Mucosa of rectum (tissue), 2 donors: ENCODE measurements around the gene PSMG1.

Experiments
- H3K27ac ChIP-seq, 2 donors: one replicate each; pipeline ENCODE4 v1.7.0; 2013; ENCODE audit warnings: inconsistent platforms in 2 of 2, low read depth in 2 of 2, low read length in 2 of 2
- H3K27me3 ChIP-seq, 2 donors: one replicate each; pipeline ENCODE4 v1.7.0; 2013; ENCODE audit warnings: low read length in 2 of 2; ENCODE audit not compliant: control insufficient read depth in 2 of 2, insufficient read depth in 2 of 2
- H3K36me3 ChIP-seq, 2 donors: one replicate each; pipeline ENCODE4 v1.7.0; 2013; ENCODE audit warnings: low read length in 2 of 2; ENCODE audit not compliant: control insufficient read depth in 2 of 2, insufficient read depth in 2 of 2
- H3K4me1 ChIP-seq, 2 donors: one replicate each; pipeline ENCODE4 v1.7.0; 2013; ENCODE audit warnings: low read length in 2 of 2, mild to moderate bottlenecking in 1 of 2; ENCODE audit not compliant: control insufficient read depth in 2 of 2, insufficient read depth in 2 of 2
- H3K4me3 ChIP-seq, 2 donors: one replicate each; pipeline ENCODE4 v1.7.0; 2013; ENCODE audit warnings: low read length in 2 of 2
- H3K9ac ChIP-seq, 2 donors: one replicate each; pipeline ENCODE4 v1.7.0; 2013; ENCODE audit warnings: low read length in 2 of 2, low read depth in 1 of 2, mild to moderate bottlenecking in 1 of 2
- H3K9me3 ChIP-seq, 2 donors: one replicate each; pipeline ENCODE4 v1.7.0; 2013; ENCODE audit warnings: low read length in 2 of 2; ENCODE audit not compliant: control insufficient read depth in 2 of 2
- donor health status: healthy.
- donor health status: Normal muscosa, but diverticular disease.

Gene PSMG1

DNA sequence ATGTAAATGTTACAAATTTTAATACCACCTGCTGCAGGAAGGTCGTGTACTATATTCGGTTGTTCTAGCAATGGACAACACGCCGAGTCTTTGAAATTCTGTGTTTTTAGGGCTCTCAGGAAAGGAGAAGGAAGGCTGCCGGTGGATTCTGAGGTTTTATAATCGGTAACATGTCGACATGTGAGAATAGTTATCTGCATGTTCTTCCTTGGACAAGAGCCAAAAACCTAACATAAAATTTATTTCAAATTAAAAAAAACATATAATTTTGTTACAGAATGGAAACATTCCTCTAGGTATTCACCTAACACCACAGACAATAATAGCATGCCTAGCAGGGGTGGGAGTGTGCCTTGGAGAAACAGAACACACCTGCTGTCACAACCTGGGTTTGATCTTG lies 4.8 kb downstream of the PSMG1 start:
- Histone ChIP-seq H3K27me3 (no peaks in the 10 kb centered on the region), H3K9ac (no peak overlapping the region), H3K4me3 (no peak overlapping the region), H3K4me1 (peaks cover 0 to 7% of the 10 kb centered on the region in 2 donors), H3K9me3 (no peaks in the 10 kb centered on the region), H3K27ac (no peak overlapping the region), H3K36me3 (peaks cover 16 to 17% of the 10 kb centered on the region in 2 donors)

DNA sequence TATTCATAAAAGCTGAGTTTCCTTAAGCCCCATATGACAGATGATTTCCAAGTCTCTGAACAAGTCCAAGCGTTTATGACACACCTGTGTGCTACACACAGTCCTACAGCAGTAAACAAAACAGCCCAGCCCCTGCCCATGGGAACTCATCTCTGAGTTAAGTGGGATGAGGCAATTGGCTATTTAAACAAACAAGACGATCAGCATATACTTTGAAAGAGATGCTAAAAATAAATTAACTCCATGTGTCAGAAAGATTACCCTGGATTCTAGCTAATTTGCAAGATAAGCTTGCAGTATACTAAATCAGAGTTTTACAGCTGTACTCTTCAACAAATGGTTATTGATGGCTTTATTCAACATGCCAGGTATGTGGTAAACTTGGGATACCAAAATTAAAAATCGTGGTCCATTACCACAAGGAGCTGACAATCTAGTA lies 7.0 kb downstream of the PSMG1 start:
- Histone ChIP-seq H3K4me3 (no peak overlapping the region), H3K36me3 (peaks cover 19 to 25% of the 10 kb centered on the region in 2 donors), H3K4me1 (no peaks in the 10 kb centered on the region), H3K9me3 (no peaks in the 10 kb centered on the region), H3K27ac (no peak overlapping the region), H3K27me3 (no peaks in the 10 kb centered on the region), H3K9ac (no peak overlapping the region)

DNA sequence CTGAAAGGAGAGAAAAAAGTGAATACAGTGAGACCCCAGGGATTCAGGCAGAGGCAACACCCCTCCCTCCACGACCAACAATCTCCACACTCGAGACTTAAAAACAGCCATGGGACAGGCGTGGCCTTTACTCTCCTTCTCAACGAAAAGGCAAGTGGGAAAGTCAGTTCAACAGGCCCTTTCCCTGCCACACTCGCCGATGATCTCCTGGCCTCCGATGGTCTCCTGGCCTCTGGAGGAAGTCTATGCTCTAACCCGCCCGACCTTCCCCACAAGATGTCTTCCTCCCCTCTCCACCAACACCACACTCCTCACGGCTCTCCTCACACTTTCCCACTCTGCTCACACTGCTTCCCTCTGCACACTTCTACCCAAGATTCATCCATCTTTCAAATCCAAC lies 7.6 kb downstream of the PSMG1 start:
- Histone ChIP-seq H3K36me3 (peaks cover 19 to 25% of the 10 kb centered on the region in 2 donors), H3K4me3 (no peak overlapping the region), H3K27ac (no peak overlapping the region), H3K9me3 (no peaks in the 10 kb centered on the region), H3K27me3 (no peaks in the 10 kb centered on the region), H3K9ac (peak overlapping the region in 1 of 2 donors; percentile 9), H3K4me1 (no peaks in the 10 kb centered on the region)

DNA sequence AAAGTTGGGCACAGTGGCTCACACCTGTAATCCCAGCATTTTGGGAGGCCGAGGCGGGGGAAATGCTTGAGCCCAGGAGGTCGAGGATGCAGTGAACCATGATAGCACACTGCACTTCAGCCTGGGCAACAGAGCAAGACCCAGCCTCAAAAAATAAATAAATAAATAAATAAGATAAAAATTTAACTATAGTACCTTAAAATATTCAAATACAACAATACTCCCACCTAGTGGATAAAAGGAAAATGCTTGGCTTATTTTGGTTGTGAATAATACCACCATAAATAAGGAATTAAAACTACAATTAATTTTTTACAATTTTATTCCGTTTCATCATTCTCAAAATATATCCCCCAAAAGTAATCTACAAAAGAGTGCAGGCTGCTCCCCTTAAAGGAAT lies 8.1 kb downstream of the PSMG1 start:
- no peak overlapping the region for H3K27ac ChIP-seq
- no peaks in the 10 kb centered on the region for H3K27me3 ChIP-seq
- H3K4me1 ChIP-seq = no peaks in the 10 kb centered on the region
- H3K9me3 ChIP-seq = no peaks in the 10 kb centered on the region
- H3K9ac ChIP-seq = no peak overlapping the region
- H3K4me3 ChIP-seq = no peak overlapping the region
- H3K36me3 ChIP-seq = peaks cover 19 to 25% of the 10 kb centered on the region in 2 donors

DNA sequence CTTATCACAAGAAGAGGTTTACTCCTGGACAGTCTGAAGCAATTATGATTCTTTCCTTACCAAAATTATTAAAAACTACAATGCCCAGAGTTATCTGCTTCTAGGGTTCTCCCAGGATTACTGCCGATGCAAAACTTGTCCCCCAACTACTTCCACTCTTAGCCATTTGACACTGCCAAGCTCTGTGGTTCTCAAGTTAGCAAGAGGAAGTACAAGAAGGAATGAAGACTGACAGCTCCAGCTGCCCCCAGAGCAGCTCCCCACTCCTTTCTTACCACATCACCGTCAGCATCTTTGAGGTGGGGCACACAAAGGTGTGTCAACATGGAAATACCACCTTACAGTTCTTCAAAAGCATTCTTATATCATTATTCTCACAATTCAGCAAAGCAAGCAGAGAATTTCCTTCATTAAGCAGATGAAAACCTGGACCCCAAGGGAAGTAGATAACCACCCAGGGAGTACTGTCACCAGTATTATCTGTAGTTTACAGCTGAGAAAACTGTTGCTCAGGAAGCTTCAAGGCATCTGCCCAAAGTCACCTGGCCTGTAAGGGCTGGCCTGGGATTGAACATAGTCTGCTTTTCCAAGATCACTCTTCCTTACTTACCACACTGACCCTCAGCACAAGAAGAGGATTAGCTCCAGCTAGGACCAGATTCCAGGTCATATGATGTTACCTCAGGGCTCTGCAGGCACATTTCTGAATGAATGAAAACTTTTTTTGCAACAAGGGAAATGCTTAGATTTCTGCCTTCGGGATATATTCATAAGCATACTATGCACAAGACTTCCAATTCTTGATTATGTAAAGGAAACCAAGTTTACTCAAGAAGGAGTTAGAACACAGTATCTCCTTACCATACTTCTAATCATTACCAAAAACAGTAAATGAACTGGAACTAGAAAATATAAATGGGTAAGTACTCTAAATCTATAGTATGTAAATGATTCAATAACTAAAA lies 9.3 kb downstream of the PSMG1 start:
- no peaks in the 10 kb centered on the region for H3K4me1 ChIP-seq
- H3K27ac ChIP-seq = no peak overlapping the region
- H3K36me3 ChIP-seq = peaks cover 19 to 25% of the 10 kb centered on the region in 2 donors
- H3K9me3 ChIP-seq = no peaks in the 10 kb centered on the region
- no peak overlapping the region for H3K4me3 ChIP-seq
- H3K9ac ChIP-seq = no peak overlapping the region
- no peaks in the 10 kb centered on the region for H3K27me3 ChIP-seq

DNA sequence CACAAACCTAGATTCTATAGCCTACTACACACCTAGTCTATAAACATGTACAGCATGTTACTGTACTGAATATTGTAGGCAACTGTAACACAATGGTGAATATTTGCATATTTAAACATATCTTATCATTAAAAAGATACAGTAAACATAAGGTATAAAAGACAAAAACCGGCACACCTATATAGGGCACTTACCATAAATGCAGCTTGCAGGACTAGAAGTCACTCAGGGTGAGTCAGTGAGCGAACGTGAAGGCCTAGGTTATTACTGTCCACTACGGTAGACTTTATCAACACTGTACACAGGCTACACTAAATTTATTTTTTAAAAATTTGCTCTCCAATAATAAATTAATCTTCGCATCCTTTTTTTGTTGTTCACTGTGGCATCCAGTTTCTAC lies 13.3 kb downstream of the PSMG1 start:
- H3K9ac ChIP-seq = no peak overlapping the region
- peaks cover 10 to 16% of the 10 kb centered on the region in 2 donors for H3K36me3 ChIP-seq
- no peak overlapping the region for H3K4me3 ChIP-seq
- no peaks in the 10 kb centered on the region for H3K4me1 ChIP-seq
- H3K9me3 ChIP-seq = peaks cover 0 to 2% of the 10 kb centered on the region in 2 donors
- no peaks in the 10 kb centered on the region for H3K27me3 ChIP-seq
- no peak overlapping the region for H3K27ac ChIP-seq

DNA sequence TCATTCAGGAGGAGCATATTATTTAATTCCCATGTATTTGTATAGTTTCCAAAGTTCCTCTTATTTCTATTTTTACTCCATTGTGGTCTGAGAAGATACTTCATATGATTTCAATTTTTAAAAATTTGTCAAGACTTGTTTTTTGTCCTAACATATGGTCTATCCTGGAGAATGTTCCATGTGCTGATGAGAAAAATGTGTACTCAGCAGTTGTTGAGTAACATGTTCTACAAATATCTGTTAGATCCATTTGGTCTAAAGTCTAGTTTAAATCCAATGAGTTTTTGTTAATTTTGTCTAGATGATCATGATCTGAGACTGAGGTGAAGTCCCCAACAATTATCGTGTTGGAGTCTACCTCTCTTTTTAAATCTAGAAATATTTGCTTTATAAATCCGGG lies 14.5 kb downstream of the PSMG1 start:
- Histone ChIP-seq H3K4me1 (no peaks in the 10 kb centered on the region), H3K36me3 (peaks cover 5 to 12% of the 10 kb centered on the region in 2 donors), H3K27ac (no peak overlapping the region), H3K4me3 (no peak overlapping the region), H3K9ac (no peak overlapping the region), H3K9me3 (peaks cover 0 to 4% of the 10 kb centered on the region in 2 donors), H3K27me3 (no peaks in the 10 kb centered on the region)

DNA sequence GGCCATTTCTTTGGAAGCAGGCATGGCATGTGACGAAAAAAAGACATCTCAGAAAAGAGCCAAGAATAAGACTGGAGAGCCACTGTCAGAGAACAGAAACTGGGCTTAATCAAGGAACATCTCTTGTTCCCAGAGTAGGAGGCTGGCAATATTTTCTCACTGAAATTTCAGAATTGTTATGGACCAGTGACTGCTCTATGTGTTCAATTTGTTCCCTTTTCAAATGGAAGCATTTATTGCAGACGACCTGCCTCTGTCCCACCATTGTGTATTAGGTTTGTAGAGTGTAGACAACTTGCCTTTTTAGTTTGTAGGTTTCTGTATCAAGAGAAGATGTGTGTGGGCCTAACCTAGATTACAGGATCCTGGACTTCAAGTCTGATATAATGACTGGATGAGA lies 18.7 kb downstream of the PSMG1 start:
- H3K4me3 ChIP-seq = no peak overlapping the region
- H3K27ac ChIP-seq = no peak overlapping the region
- peaks cover 0 to 4% of the 10 kb centered on the region in 2 donors for H3K9me3 ChIP-seq
- no peaks in the 10 kb centered on the region for H3K36me3 ChIP-seq
- no peak overlapping the region for H3K9ac ChIP-seq
- H3K4me1 ChIP-seq = no peaks in the 10 kb centered on the region
- no peaks in the 10 kb centered on the region for H3K27me3 ChIP-seq

DNA sequence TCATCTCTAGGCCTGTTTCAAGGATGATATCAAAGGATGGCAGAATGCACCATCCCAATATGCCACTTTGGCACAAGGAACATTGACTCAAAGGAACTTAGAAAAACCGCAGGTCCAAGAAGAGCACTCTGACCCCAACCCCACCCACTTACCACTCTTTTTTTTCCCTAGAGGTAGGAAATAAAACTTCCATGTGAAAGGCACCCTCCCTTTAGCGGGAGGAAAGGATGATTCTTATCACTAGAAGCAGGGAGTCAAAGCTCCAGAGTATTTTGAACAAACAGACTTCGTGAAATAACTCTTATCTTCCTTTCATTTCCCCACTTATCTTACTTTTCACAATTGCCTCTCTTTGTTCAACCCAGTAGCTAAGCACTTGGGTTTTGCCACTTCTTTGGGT lies 22.2 kb downstream of the PSMG1 start:
- H3K36me3 ChIP-seq = no peaks in the 10 kb centered on the region
- no peaks in the 10 kb centered on the region for H3K4me1 ChIP-seq
- H3K9ac ChIP-seq = no peak overlapping the region
- H3K4me3 ChIP-seq = no peak overlapping the region
- H3K9me3 ChIP-seq = peaks cover 0 to 4% of the 10 kb centered on the region in 2 donors
- no peaks in the 10 kb centered on the region for H3K27me3 ChIP-seq
- no peak overlapping the region for H3K27ac ChIP-seq

DNA sequence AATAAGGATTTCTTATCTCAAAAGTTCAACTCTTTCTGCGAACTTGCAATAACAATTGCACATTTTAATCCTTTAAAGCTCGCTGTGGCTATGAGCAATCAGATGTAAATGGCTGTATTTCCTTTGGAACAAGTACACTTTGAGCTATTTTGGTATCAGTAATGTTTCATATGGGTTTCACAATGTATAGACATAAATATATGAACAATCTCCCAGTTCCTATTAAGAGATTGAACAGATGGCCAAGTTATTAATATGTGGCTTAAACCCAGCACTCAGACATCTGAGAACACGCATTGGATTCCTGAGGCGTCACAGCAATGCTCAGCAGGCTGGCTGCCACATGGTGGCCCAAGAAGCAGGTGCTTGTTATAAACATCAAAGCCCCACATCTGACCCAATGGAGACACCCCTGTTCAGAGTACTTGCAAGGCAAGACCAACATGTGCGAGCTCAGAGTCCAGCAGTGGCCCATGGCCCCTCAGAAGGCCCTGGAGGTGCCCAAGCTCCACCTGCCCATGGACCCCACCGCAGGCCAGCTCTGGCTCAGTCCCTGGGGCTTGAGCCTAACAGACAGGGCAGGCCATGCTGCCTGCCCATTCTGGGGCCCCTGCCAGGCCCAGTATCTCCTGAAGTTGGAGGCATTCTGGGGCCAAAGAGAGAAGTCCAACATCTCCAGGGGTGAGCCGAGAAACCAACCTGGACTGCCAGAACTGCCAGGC lies 23.7 kb downstream of the PSMG1 start:
- Histone ChIP-seq H3K27ac (no peak overlapping the region), H3K4me1 (no peaks in the 10 kb centered on the region), H3K9me3 (no peaks in the 10 kb centered on the region), H3K4me3 (no peak overlapping the region), H3K36me3 (no peaks in the 10 kb centered on the region), H3K9ac (no peak overlapping the region), H3K27me3 (no peaks in the 10 kb centered on the region)
